Duodenal mucosa (tissue), 2 donors: ENCODE measurements around the gene DLG5.

Experiments
- H3K27ac ChIP-seq: one replicate; pipeline ENCODE4 v1.7.0; 2013; ENCODE audit warnings: low read depth, low read length
- H3K27me3 ChIP-seq, 2 donors: one replicate each; pipeline ENCODE4 v1.7.0; 2013; ENCODE audit warnings: low read length in 2 of 2, control low read depth in 1 of 2; ENCODE audit not compliant: insufficient read depth in 2 of 2, control insufficient read depth in 1 of 2
- H3K36me3 ChIP-seq, 2 donors: one replicate each; pipeline ENCODE4 v1.7.0; 2013; ENCODE audit warnings: low read length in 2 of 2, control low read depth in 1 of 2; ENCODE audit not compliant: insufficient read depth in 2 of 2, control insufficient read depth in 1 of 2
- H3K4me1 ChIP-seq, 2 donors: one replicate each; pipeline ENCODE4 v1.7.0; 2013; ENCODE audit warnings: low read length in 2 of 2, control low read depth in 1 of 2; ENCODE audit not compliant: insufficient read depth in 2 of 2, control insufficient read depth in 1 of 2
- H3K4me3 ChIP-seq, 2 donors: one replicate each; pipeline ENCODE4 v1.7.0; 2013; ENCODE audit warnings: low read length in 2 of 2, low read depth in 1 of 2
- H3K9ac ChIP-seq, 2 donors: one replicate each; pipeline ENCODE4 v1.7.0; 2013; ENCODE audit warnings: low read length in 2 of 2, low read depth in 1 of 2
- H3K9me3 ChIP-seq, 2 donors: one replicate each; pipeline ENCODE4 v1.7.0; 2013; ENCODE audit warnings: low read length in 2 of 2, control low read depth in 1 of 2; ENCODE audit not compliant: control insufficient read depth in 1 of 2

DLG5 gene

GRCh38 chr10:77816311-77816710 is 110.2 kb downstream of the DLG5 start:
- H3K36me3 ChIP-seq = peaks cover 62 to 84% of the 10 kb centered on the region in 2 donors
- no peak overlapping the region for H3K4me3 ChIP-seq
- H3K9me3 ChIP-seq = no peaks in the 10 kb centered on the region
- H3K9ac ChIP-seq = no peak overlapping the region
- no peak overlapping the region for H3K27ac ChIP-seq
- H3K27me3 ChIP-seq = no peaks in the 10 kb centered on the region
- H3K4me1 ChIP-seq = no peaks in the 10 kb centered on the region

- Histone ChIP-seq H3K27me3 (no peaks in the 10 kb centered on the region), H3K9ac (no peak overlapping the region), H3K27ac (no peak overlapping the region), H3K36me3 (peaks cover 54 to 85% of the 10 kb centered on the region in 2 donors), H3K4me1 (no peaks in the 10 kb centered on the region), H3K4me3 (no peak overlapping the region), H3K9me3 (no peaks in the 10 kb centered on the region)
Observed at GRCh38 chr10:77812741-77813140, 113.8 kb downstream of the DLG5 start.

- Histone ChIP-seq H3K4me3 (no peak overlapping the region), H3K4me1 (no peaks in the 10 kb centered on the region), H3K27me3 (no peaks in the 10 kb centered on the region), H3K36me3 (peaks cover 50 to 85% of the 10 kb centered on the region in 2 donors), H3K9me3 (no peaks in the 10 kb centered on the region), H3K9ac (no peak overlapping the region), H3K27ac (no peak overlapping the region)
Observed at GRCh38 chr10:77811831-77812430, 114.6 kb downstream of the DLG5 start.

DNA sequence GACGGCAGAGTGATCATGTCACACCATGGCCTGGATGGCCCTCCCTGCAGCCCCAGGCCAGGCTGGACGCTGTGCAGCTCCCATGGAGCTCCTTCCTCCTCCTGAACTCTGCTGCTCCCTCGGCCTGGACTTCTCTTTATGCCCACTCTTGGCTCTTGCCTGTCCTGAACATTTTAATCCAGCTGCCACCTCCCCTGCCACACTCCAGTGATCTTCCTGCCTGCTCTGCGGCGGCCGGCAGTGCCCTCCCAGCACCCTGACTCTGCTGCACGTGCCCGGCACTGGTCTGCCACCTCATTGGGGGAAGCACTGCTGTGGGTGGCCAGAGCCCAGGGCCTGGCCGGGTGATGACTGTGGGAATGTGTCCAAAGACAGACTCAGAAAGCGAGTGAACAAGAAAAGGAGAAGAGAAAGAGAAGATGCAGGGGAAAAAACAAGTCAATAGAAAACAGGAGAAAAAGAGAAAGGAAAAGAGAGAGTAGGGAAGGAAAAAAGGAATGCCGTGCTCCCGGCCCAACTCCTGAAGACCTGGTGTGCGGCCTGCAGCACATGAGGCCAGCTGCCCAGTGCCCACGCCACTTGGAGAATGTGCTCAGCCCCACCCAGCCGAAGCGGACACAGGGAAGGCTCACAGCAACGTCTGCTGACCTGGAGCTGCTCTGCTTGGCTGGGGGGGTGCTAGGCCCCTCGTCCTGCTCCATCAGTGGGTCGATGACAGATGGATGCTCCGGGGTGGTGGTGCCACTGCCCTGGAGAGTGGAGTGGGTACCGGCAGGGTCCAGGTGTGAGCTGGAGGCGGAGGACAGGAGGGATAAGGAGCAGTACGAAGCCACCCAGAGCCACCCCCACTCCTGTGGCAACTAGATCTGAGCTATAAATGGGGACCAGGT is 115.9 kb downstream of the DLG5 start:
- peaks cover 39 to 84% of the 10 kb centered on the region in 2 donors for H3K36me3 ChIP-seq
- no peaks in the 10 kb centered on the region for H3K4me1 ChIP-seq
- no peak overlapping the region for H3K9ac ChIP-seq
- H3K27ac ChIP-seq = no peak overlapping the region
- no peaks in the 10 kb centered on the region for H3K9me3 ChIP-seq
- H3K4me3 ChIP-seq = no peak overlapping the region
- H3K27me3 ChIP-seq = no peaks in the 10 kb centered on the region

GRCh38 chr10:77809336-77809735 is 117.2 kb downstream of the DLG5 start:
- no peak overlapping the region for H3K9ac ChIP-seq
- no peak overlapping the region for H3K27ac ChIP-seq
- H3K36me3 ChIP-seq = peaks cover 46 to 86% of the 10 kb centered on the region in 2 donors

DNA sequence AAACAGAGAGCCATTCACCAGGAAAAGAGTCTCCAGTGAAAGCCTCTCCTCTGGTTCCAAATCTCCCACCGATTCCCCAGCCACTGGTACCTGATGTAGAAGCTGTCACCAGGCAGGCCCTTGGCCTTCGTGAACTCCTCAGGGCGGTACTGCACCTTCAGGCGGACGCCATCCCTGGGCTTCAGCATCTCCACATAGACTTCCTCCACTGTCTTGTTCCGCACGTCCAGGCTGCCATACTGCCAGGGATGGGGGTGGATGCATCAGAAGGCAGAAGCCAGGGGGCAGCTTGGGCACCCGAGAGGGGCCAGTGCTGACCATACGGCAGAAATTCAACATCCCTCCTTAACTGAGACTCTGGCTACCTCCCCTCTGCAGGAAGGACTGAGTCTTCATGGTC is 118.8 kb downstream of the DLG5 start:
- no peaks in the 10 kb centered on the region for H3K27me3 ChIP-seq
- H3K36me3 ChIP-seq = peaks cover 44 to 82% of the 10 kb centered on the region in 2 donors

More at GRCh38 chr10:77809336-77809735, 117.2 kb downstream of the DLG5 start:
- Histone ChIP-seq H3K4me3 (no peak overlapping the region), H3K4me1 (no peaks in the 10 kb centered on the region), H3K27me3 (no peaks in the 10 kb centered on the region), H3K9me3 (no peaks in the 10 kb centered on the region)

GRCh38 chr10:77806511-77807157 is 119.9 kb downstream of the DLG5 start:
- H3K27me3 ChIP-seq = no peaks in the 10 kb centered on the region
- H3K27ac ChIP-seq = no peak overlapping the region
- H3K4me3 ChIP-seq = no peak overlapping the region
- no peaks in the 10 kb centered on the region for H3K9me3 ChIP-seq
- H3K9ac ChIP-seq = no peak overlapping the region
- peaks cover 42 to 75% of the 10 kb centered on the region in 2 donors for H3K36me3 ChIP-seq
- no peaks in the 10 kb centered on the region for H3K4me1 ChIP-seq

More for the DNA sequence above, 118.8 kb downstream of the DLG5 start:
- H3K4me3 ChIP-seq = no peak overlapping the region
- H3K9ac ChIP-seq = no peak overlapping the region
- H3K9me3 ChIP-seq = no peaks in the 10 kb centered on the region
- no peak overlapping the region for H3K27ac ChIP-seq
- H3K4me1 ChIP-seq = no peaks in the 10 kb centered on the region

DNA sequence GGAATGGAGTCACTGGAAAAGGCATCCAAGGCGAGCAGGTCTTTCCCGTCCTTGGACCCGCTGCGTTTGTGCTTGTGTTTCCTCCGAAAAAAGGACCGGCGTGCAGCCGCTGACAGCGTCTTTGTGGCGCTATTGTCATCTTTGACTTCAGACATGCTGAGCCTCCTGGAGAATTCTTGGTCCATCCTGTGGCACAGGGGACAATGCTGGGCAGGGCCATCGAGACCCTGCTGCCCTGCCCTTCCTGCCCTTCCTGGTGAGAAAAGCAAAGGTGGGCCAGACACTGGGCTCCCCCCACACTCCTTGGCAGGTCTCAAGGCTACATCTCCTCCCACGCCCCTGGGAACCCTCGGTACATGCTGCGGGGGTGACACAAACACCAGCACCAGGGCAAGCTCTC is 120.9 kb downstream of the DLG5 start:
- Histone ChIP-seq H3K27ac (no peak overlapping the region), H3K27me3 (no peaks in the 10 kb centered on the region), H3K9me3 (no peaks in the 10 kb centered on the region), H3K4me1 (no peaks in the 10 kb centered on the region), H3K36me3 (peaks cover 34 to 74% of the 10 kb centered on the region in 2 donors), H3K4me3 (no peak overlapping the region), H3K9ac (no peak overlapping the region)

DNA sequence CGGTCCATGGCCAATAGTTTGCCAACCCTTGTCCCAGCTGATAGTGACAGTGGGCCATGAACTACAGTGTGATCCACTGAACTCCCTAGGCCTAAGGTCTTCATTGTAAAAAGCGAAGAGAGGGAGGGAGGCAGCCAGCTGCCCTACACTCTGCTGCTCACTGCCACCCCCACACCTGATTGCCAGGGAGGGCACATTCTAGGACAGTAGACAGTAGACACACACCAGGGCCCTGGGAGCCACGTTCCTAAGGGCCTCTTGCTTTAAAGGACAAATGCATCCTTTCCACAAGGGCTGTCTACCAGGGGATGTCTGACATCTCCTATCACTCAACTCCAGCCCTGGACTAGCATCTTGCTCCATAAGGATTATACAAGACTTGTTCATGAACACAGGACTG is 122.2 kb downstream of the DLG5 start:
- Histone ChIP-seq H3K27ac (no peak overlapping the region), H3K4me1 (no peaks in the 10 kb centered on the region), H3K9me3 (no peaks in the 10 kb centered on the region), H3K27me3 (no peaks in the 10 kb centered on the region), H3K36me3 (peaks cover 34 to 70% of the 10 kb centered on the region in 2 donors), H3K9ac (no peak overlapping the region), H3K4me3 (no peak overlapping the region)
